HG03095 (cell line): ENCODE data around the gene B3GAT1.

Experiments used
- ATAC-seq: cut with Tn5 transposase; IDR thresholded peaks from one replicate; pipeline ENCODE4 v1.9.1; 2021; ENCODE audit warnings: moderate library complexity; ENCODE audit not compliant: unreplicated experiment

Gene B3GAT1

GRCh38 chr11:134339756-134340155 lies 72.3 kb downstream of the B3GAT1 start:
- no peak for ATAC-seq

DNA sequence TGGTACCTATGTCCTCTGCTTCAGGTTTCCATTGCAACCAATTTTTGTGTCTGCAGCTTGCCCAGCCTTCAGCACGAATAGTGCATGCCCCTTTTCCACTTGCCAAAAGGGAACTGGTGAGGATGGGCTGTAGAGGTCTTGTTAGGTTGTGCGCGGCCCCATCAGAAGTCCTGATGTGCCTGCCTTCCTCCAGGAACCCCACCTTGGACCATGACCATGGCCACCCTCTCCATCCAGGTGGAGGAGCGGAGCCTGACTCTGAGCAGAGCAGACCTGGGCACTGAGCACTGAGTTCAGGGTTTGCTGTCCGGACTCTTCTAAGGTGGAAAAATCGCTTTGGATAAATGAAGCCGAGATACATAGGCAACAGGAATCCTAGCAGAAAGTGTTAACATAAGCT lies 73.4 kb downstream of the B3GAT1 start:
- ATAC-seq: no peak

- ATAC-seq: no peak
Observed at GRCh38 chr11:134338068-134338467, 74.0 kb downstream of the B3GAT1 start.

- no peak for ATAC-seq
Observed at GRCh38 chr11:134337051-134337450, 75.0 kb downstream of the B3GAT1 start.

DNA sequence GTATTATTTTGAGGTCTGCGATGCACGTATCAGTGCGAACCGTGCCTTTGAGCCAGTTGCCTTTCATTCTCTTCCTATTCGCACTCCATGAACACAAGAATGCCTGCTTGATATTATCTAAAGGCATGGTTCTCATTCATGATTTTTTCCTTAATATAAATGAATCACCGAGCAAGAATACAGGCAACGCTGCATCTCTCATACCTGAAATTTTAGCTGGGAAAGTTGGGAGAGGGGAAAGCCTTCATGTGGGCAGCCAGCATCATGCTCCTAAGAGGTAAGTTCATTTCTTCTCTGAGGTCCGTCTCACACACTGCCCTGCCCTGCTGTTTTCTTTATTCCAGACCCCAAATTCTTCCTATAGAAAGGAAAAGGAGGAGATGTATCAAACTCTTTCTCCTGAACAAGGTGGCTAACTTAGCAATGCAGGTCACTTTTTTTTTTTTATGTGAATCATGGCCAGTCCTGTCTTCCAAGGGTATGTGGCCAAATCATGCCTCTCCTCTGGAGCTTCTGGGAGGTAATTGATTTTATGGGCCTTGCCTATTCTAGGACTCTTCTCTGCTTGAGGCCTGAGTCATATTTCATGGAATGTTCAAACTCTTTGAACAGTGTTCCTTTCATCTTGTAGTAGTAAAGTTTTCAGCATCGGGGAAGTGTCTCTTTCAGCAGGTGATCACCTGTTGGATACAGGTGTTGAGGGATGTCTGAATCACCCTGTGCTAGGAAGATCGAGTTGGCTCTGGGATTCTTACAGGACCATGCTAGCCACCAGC lies 77.1 kb downstream of the B3GAT1 start:
- ATAC-seq: no peak

DNA sequence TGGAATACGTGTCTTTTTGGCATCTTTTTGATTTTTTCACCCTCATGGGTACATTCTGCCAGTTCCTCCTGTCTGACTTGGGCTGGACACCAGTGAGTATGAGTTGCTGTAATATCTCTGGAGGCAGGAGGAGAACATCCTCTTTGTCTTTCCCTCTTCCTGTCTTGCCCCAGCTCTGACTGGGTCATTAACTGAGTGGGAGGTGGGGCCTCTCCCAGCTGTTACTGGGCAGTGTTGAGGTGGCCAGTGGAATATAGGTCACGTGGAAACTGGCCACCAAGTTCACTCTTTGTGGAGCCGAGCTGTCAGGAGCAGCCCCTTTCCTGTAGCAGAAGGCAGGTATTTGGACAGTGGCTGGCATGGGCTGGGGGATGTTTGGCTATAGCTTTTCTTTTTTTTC lies 78.1 kb downstream of the B3GAT1 start:
- ATAC-seq: no peak

DNA sequence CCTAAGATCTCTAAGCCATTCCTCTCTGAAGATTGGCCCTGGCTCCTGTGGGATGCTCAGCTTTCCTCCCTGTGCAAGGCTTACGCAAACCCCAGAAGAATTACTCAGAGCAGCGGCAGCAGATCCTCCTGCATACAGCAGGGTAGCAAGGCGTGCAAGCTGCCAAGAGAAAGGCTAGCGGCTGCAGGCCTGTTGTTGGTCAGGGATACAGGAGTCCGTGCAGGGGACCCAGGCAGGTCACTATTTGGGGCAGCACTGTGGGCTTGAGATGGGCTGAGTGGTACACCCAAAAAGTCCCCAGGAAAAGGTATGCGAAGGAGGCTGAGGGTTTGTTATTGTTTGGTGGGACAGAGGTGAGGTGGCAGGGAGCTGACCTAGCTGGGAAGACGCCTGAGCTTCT lies 78.7 kb downstream of the B3GAT1 start:
- ATAC-seq: no peak

DNA sequence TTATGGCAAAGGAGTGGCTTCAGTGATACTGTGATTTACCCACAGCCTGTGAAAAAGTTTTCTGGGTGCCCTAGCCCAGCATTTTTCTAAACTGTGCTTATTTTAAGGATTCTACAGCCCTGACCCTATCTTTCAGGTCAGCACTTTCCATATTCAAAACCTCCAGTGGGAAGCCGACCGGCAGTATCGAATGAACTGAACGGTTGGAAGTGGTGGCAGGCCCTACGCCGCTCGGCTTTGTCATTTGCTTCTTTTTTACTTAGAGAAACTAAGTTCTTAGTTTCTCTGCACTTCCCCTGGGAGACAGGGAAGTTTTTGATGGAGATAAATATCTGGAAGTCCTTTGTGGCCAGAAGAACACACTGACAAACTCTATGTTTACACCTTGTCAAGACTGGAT lies 79.3 kb downstream of the B3GAT1 start:
- no peak for ATAC-seq

DNA sequence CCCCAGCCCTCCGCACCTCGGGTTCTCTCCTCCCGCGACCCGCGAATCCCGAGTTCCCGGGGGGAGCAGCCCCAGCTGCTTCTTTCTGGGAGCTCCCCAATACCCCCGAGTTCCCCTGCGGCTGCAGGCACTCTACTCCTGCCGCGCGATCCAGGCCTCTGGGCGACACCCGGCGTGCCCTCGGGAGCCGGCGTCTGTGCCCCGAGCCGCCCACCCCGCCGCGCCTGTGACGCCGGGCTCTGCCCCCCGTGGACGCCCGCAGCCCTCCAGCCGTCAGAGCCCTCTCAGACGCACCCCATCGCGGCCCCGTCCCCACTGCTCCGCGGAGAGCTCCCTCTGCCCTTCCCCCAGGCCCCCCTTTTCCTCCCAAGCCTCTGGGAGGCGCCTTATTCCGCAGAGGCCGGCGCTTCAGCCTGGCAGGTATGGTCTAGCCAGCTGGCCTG lies 79.8 kb downstream of the B3GAT1 start:
- no peak for ATAC-seq

- no peak for ATAC-seq
Observed at GRCh38 chr11:134331354-134332188, 80.5 kb downstream of the B3GAT1 start, which contains the start of gene GLB1L2. Gene GLB1L2 (plus strand): TSS chr11:134331988. CDS start chr11:134332062, 74 bp downstream.

GRCh38 chr11:134330611-134331353 lies 81.3 kb downstream of the B3GAT1 start:
- no peak for ATAC-seq
